Epithelial cell of esophagus (primary cell): Measurements from ENCODE around the gene GFM1.

Experiments used
- DNase-seq: peaks from one replicate; pipeline ENCODE4 v3.0.0; 2010; ENCODE audit warnings: low read depth
- H3K4me3 ChIP-seq: 2 replicates; pipeline ENCODE4 v1.5.1; 2011; ENCODE audit warnings: mild to moderate bottlenecking, low read length, control low read depth
- TF ChIP-seq, protein P1 (sequence below): IDR thresholded peaks from 2 replicates; pipeline ENCODE4 v1.5.1; 2011; ENCODE audit warnings: low read depth, mild to moderate bottlenecking, low read length, control low read depth, inconsistent platforms; ENCODE audit not compliant: insufficient read depth; ENCODE audit errors: missing control alignments

The GFM1 gene

DNA sequence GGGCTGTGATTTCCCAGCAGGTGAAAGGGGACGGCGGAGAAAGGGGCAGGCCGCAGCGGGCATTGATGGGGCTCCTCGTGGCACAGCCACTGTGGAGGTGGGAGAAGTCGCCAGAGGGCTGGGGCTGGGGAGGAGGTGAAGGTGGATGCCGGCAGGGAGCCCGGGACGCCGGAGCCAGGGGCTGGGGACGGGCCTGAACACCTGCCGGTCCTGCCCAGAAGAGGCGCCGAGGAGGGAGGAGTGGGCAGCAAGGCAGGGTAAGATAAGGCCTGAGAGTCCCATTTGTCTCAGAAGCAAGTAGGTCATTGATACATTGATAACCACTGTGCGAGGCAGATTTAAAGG is 88.5 kb downstream of the GFM1 start:
- no peak for DNase-seq
- peak overlapping the region; percentile 41 for H3K4me3 ChIP-seq
- TF ChIP-seq, protein P1, sequence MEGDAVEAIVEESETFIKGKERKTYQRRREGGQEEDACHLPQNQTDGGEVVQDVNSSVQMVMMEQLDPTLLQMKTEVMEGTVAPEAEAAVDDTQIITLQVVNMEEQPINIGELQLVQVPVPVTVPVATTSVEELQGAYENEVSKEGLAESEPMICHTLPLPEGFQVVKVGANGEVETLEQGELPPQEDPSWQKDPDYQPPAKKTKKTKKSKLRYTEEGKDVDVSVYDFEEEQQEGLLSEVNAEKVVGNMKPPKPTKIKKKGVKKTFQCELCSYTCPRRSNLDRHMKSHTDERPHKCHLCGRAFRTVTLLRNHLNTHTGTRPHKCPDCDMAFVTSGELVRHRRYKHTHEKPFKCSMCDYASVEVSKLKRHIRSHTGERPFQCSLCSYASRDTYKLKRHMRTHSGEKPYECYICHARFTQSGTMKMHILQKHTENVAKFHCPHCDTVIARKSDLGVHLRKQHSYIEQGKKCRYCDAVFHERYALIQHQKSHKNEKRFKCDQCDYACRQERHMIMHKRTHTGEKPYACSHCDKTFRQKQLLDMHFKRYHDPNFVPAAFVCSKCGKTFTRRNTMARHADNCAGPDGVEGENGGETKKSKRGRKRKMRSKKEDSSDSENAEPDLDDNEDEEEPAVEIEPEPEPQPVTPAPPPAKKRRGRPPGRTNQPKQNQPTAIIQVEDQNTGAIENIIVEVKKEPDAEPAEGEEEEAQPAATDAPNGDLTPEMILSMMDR, result no peak

DNA sequence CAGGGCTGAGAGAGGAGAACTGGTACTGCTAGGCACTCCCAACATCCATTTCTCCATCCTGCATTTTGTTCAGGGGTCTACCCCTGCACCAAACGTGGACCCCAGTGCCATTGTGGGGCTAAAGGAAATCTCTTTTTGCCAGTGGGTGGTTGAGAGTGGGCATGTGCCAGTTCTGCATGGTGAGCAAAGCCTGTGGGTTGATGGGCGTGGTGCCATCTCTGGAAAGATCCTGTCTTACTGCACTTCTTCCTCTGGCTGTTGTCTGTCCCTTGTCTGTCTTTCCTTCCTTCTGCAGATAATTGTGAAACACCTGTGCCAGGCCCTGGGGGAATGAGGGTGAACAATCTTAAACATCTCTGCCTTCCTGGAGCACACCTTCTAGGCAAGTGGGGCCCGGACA is 89.3 kb downstream of the GFM1 start:
- no peak for DNase-seq
- no peak overlapping the region for H3K4me3 ChIP-seq
- TF ChIP-seq, protein P1, result no peak

DNA sequence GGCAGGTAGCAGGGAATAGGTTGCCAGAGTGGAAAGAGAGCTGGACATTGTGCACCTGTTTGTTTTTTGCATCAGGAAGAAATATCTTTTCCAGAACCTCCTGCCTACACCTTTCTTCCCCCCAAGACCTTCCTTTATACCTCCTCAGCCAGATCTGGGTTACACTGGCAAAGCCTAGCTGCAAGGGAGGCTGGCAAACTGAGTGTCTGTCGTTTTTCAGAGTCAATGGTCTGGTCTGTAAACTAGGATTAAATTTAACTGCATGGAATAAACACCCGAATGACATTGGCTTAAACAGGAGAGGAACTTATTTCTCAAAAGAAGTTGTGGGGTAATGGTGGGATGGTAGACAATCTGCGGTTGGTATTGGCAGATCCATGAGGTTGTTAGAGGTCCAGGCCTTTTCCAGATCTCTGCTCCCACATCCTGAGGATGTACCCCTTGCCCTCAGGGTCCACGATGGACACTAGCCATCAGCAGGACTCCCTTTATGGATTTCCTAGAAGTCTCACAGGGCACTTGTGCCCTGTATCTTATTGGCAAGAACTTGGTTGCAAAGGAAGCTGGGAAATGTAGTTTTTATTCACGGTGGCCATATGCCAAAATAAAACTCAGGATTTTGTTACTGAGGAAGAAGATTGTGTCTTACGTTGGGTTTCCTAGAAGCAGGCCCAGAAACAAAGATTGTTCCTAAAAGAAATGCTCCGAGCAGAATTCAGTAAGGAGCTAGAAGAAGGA is 91.1 kb downstream of the GFM1 start:
- no peak overlapping the region for H3K4me3 ChIP-seq
- DNase-seq, result no peak
- TF ChIP-seq, protein P1, result no peak

DNA sequence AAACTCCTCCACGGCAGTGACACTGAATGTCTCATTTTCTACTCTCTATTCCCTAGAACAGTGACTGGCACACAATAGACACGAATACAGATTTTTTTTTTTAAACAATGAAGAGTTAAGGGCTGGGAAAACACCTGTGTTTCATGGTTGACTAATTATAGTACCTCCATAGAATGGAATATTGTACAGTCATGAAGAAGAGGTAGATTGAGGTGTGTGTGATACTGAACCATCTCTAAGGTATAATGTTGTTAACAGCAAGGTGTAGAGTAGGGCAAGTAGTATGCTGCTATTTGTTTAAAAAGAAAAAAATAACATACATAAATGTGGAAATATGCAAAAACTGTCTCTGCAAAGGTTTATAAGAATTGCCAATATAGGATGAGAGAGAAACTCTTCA is 93.1 kb downstream of the GFM1 start:
- H3K4me3 ChIP-seq, result no peak overlapping the region
- TF ChIP-seq, protein P1, result no peak
- no peak for DNase-seq

DNA sequence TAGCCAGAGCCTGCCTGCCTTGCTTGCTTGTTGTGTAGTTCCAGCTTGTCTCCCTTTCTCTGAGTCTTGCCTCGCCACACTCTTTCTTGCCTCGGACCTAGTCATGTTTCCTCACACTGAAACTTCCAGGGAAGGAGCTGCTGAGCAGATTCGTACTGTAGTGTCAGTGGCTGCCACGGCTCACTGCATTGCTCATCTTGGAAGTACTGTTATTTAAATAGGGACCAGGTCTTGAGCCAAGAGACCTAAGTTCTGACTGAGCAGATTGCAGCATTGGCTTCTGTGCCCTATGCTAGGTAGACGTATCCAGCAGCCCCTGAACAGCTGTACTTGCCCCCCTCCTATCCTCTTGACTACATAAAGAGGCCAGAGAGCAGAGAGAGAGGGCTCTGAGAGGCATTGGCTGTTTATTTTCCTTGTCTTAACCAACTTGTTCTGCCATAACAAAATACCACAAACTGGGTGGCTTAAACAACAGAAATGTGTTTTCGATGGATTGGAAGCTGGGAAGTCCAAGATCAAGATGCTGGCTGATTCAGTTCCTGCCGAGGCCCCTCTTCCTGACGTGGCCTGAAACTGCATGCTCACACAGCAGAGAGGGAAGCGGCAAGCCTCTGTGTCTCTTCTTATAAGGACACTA is 93.8 kb downstream of the GFM1 start:
- DNase-seq, result no peak
- H3K4me3 ChIP-seq, result no peak overlapping the region
- TF ChIP-seq, protein P1, result no peak

DNA sequence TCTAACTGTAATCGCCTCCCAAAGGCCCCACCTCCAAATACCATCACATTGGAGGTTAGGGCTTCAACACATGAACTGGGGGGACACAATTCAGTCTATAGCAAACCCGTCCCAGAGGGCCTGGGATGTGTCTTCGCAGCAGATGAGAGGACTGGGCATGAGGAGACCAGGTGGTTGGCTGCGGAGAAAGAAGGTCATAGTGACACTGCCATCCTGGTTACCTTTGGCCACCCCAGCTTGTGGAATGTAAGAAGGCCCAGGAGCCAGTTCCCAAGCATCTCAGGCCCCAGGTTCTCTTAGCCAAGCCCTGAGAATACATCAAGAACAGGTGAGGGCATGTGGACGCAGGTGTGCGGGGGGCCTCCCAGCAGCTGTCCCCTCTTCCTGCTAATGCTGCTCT is 94.3 kb downstream of the GFM1 start:
- TF ChIP-seq, protein P1, result no peak
- no peak overlapping the region for H3K4me3 ChIP-seq
- no peak for DNase-seq

DNA sequence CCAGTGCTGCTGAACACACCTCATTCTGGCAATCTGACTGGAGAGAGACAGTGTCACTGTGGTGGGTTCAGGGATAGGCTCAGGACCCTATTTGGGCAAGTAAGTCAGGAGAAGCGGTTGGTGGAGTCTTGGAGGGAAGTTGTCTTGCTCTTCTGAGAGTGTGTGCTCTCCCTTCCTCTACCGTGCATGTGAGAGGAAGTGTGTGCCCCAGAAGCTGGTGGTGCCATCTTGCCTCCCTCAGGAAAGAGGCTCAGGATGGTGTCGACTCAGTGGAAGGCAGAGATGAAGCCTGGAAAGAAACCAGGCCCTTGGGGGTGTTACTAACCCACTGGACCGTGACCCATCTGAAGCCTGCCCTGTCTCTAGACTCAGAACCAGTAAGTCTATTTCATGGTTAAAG is 94.8 kb downstream of the GFM1 start:
- H3K4me3 ChIP-seq, result no peak overlapping the region
- TF ChIP-seq, protein P1, result no peak
- DNase-seq, result no peak
